ENCODE results near the gene TTC7B.

DNA sequence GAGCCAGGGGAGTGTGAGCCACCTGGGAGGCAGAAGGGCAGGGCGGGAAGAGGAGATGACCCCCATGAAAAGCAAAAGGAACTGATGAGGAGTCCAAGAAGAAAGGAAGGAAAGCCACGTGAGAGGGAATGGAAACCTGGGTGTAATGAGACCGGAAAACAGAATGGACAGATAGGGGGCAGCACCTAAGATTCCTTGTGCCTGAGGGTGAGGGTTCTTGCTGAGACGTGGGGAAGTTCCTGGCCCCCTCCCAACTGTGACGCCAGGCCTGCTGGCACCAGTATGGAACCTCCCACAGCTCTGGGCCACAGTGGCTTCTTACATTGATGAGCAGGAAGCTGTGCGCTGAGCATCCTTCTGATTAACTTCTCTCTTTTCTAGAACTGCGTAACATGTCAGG lies 30.8 kb downstream of the TTC7B start:
- no peak for TF ChIP-seq POLR2A (IDR thresholded peaks at IDR 0.05; ENCODE audit: extremely low read depth, insufficient read length)
- TF ChIP-seq, protein P1, sequence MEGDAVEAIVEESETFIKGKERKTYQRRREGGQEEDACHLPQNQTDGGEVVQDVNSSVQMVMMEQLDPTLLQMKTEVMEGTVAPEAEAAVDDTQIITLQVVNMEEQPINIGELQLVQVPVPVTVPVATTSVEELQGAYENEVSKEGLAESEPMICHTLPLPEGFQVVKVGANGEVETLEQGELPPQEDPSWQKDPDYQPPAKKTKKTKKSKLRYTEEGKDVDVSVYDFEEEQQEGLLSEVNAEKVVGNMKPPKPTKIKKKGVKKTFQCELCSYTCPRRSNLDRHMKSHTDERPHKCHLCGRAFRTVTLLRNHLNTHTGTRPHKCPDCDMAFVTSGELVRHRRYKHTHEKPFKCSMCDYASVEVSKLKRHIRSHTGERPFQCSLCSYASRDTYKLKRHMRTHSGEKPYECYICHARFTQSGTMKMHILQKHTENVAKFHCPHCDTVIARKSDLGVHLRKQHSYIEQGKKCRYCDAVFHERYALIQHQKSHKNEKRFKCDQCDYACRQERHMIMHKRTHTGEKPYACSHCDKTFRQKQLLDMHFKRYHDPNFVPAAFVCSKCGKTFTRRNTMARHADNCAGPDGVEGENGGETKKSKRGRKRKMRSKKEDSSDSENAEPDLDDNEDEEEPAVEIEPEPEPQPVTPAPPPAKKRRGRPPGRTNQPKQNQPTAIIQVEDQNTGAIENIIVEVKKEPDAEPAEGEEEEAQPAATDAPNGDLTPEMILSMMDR (IDR thresholded peaks at IDR 0.05; ENCODE audit: low read depth, low read length) = peak; percentile 32
- TF ChIP-seq, protein P2, sequence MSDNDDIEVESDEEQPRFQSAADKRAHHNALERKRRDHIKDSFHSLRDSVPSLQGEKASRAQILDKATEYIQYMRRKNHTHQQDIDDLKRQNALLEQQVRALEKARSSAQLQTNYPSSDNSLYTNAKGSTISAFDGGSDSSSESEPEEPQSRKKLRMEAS (IDR thresholded peaks at IDR 0.05; ENCODE audit: low read depth, low read length) = no peak
- no peak for TF ChIP-seq MYC (IDR thresholded peaks at IDR 0.05; ENCODE audit: low read depth, low read length)

Measured in NB4 (cell line).